Muscle layer of colon (tissue), 2 donors: ENCODE data around the gene LAG3.

Experiments used
- H3K27ac ChIP-seq: one replicate; pipeline ENCODE4 v1.7.0; 2013; ENCODE audit warnings: low read depth, mild to moderate bottlenecking, low read length, moderate library complexity
- H3K27me3 ChIP-seq, 2 donors: one replicate each; pipeline ENCODE4 v1.7.0; 2013; ENCODE audit warnings: low read length in 2 of 2, mild to moderate bottlenecking in 2 of 2; ENCODE audit not compliant: insufficient read depth in 2 of 2, control insufficient read depth in 1 of 2
- H3K36me3 ChIP-seq: one replicate; pipeline ENCODE4 v1.7.0; 2013; ENCODE audit warnings: mild to moderate bottlenecking, low read length; ENCODE audit not compliant: insufficient read depth
- H3K4me1 ChIP-seq: one replicate; pipeline ENCODE4 v1.7.0; 2013; ENCODE audit warnings: mild to moderate bottlenecking, low read length; ENCODE audit not compliant: insufficient read depth
- H3K4me3 ChIP-seq, 2 donors: one replicate each; pipeline ENCODE4 v1.7.0; 2013; ENCODE audit warnings: low read length in 2 of 2, low read depth in 1 of 2, mild to moderate bottlenecking in 1 of 2, moderate library complexity in 1 of 2
- H3K9ac ChIP-seq: one replicate; pipeline ENCODE4 v1.7.0; 2013; ENCODE audit warnings: low read length
- H3K9me3 ChIP-seq: one replicate; pipeline ENCODE4 v1.7.0; 2013; ENCODE audit warnings: mild to moderate bottlenecking, low read length
- donor health status: abdominal sarcoma.
- donor health status: Adenocarcinoma of cecum.

The LAG3 gene

GRCh38 chr12:6775185-6776174 is 3.2 kb downstream of the LAG3 start:
- Histone ChIP-seq H3K27ac (no peak overlapping the region), H3K27me3 (no peaks in the 10 kb centered on the region), H3K36me3 (peaks cover 7% of the 10 kb centered on the region), H3K4me3 (no peak overlapping the region), H3K9me3 (no peaks in the 10 kb centered on the region), H3K4me1 (peaks cover 41% of the 10 kb centered on the region), H3K9ac (no peak overlapping the region)

- H3K9ac ChIP-seq = peak overlapping the region; percentile 59
- H3K27me3 ChIP-seq = no peaks in the 10 kb centered on the region
- H3K4me3 ChIP-seq = peak overlapping the region in 1 of 2 donors; percentile 62
- peak overlapping the region; percentile 91 for H3K27ac ChIP-seq
- no peaks in the 10 kb centered on the region for H3K36me3 ChIP-seq
- no peaks in the 10 kb centered on the region for H3K9me3 ChIP-seq
- peaks cover 25% of the 10 kb centered on the region for H3K4me1 ChIP-seq
Measured at GRCh38 chr12:6777386-6777785, 5.1 kb downstream of the LAG3 start.

- H3K27me3 ChIP-seq = no peaks in the 10 kb centered on the region
- H3K9ac ChIP-seq = peak overlapping the region; percentile 59
- H3K9me3 ChIP-seq = no peaks in the 10 kb centered on the region
- H3K4me3 ChIP-seq = peak overlapping the region; percentile 51 to 62
- H3K36me3 ChIP-seq = no peaks in the 10 kb centered on the region
- peaks cover 19% of the 10 kb centered on the region for H3K4me1 ChIP-seq
- H3K27ac ChIP-seq = peak overlapping the region; percentile 91
Measured at GRCh38 chr12:6778217-6778573, 5.9 kb downstream of the LAG3 start.

GRCh38 chr12:6778574-6779550 is 6.5 kb downstream of the LAG3 start:
- Histone ChIP-seq H3K9me3 (no peaks in the 10 kb centered on the region), H3K27ac (peak overlapping the region; percentile 91), H3K4me3 (peak overlapping the region; percentile 51 to 62), H3K36me3 (no peaks in the 10 kb centered on the region), H3K9ac (peak overlapping the region; percentile 26), H3K4me1 (peaks cover 16% of the 10 kb centered on the region), H3K27me3 (no peaks in the 10 kb centered on the region)

- Histone ChIP-seq H3K36me3 (no peaks in the 10 kb centered on the region), H3K4me1 (peaks cover 16% of the 10 kb centered on the region), H3K27ac (no peak overlapping the region), H3K4me3 (no peak overlapping the region), H3K9me3 (no peaks in the 10 kb centered on the region), H3K9ac (no peak overlapping the region), H3K27me3 (no peaks in the 10 kb centered on the region)
Measured at GRCh38 chr12:6779708-6780432, 7.5 kb downstream of the LAG3 start.

- Histone ChIP-seq H3K36me3 (no peaks in the 10 kb centered on the region), H3K9me3 (no peaks in the 10 kb centered on the region), H3K9ac (no peak overlapping the region), H3K4me1 (peaks cover 16% of the 10 kb centered on the region), H3K27ac (no peak overlapping the region), H3K27me3 (no peaks in the 10 kb centered on the region), H3K4me3 (no peak overlapping the region)
Measured at GRCh38 chr12:6780573-6780972, 8.3 kb downstream of the LAG3 start.

GRCh38 chr12:6782119-6782518 is 9.8 kb downstream of the LAG3 start:
- Histone ChIP-seq H3K9ac (no peak overlapping the region), H3K27me3 (no peaks in the 10 kb centered on the region), H3K4me1 (peaks cover 16% of the 10 kb centered on the region), H3K4me3 (no peak overlapping the region), H3K9me3 (no peaks in the 10 kb centered on the region), H3K36me3 (no peaks in the 10 kb centered on the region), H3K27ac (no peak overlapping the region)

GRCh38 chr12:6782850-6783566 is 10.7 kb downstream of the LAG3 start:
- H3K36me3 ChIP-seq = no peaks in the 10 kb centered on the region
- no peak overlapping the region for H3K9ac ChIP-seq
- no peak overlapping the region for H3K4me3 ChIP-seq
- H3K4me1 ChIP-seq = peaks cover 7% of the 10 kb centered on the region
- no peaks in the 10 kb centered on the region for H3K27me3 ChIP-seq
- no peaks in the 10 kb centered on the region for H3K9me3 ChIP-seq
- H3K27ac ChIP-seq = no peak overlapping the region

GRCh38 chr12:6783828-6784227 is 11.5 kb downstream of the LAG3 start:
- no peak overlapping the region for H3K27ac ChIP-seq
- no peaks in the 10 kb centered on the region for H3K36me3 ChIP-seq
- H3K4me3 ChIP-seq = no peak overlapping the region
- H3K27me3 ChIP-seq = no peaks in the 10 kb centered on the region
- H3K9ac ChIP-seq = no peak overlapping the region
- peaks cover 6% of the 10 kb centered on the region for H3K4me1 ChIP-seq
- no peaks in the 10 kb centered on the region for H3K9me3 ChIP-seq

GRCh38 chr12:6784296-6784695 is 12.0 kb downstream of the LAG3 start:
- Histone ChIP-seq H3K36me3 (no peaks in the 10 kb centered on the region), H3K9me3 (no peaks in the 10 kb centered on the region), H3K4me3 (no peak overlapping the region)

More at GRCh38 chr12:6784296-6784695, 12.0 kb downstream of the LAG3 start:
- Histone ChIP-seq H3K9ac (no peak overlapping the region), H3K4me1 (peaks cover 2% of the 10 kb centered on the region), H3K27me3 (no peaks in the 10 kb centered on the region), H3K27ac (no peak overlapping the region)
